HG03432 (cell line): ENCODE data around the gene SMYD1.
"Not testable (repeated sequence)": the region's sequence is repeated elsewhere in the genome, so short reads cannot be mapped to it uniquely, and the experiment has no call there.

Experiments used
- ATAC-seq: cut with Tn5 transposase; IDR thresholded peaks from one replicate; pipeline ENCODE4 v1.9.1; 2021; ENCODE audit warnings: mild to moderate bottlenecking, moderate library complexity; ENCODE audit not compliant: unreplicated experiment

Gene SMYD1

DNA sequence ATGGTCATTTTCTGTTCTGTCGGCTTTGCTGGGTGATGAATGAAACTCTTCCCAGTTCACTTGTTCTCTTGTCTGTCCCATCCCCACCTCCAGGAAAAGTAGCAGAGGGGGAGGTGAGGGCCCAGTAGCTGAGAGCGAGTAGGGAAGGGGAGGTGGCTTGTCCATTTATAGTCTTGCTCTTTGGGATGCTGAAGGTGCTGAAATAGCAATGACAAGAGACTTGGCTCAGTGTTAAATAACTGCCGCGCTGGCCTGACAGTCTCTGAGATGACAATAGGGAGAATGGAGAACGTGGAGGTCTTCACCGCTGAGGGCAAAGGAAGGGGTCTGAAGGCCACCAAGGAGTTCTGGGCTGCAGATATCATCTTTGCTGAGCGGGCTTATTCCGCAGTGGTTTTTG lies at the start of gene SMYD1:
TSS of gene SMYD1 (plus strand) at position 228 of the 400 bp plus-strand sequence. CDS start at position 268, 40 bp downstream.
- no peak for ATAC-seq

DNA sequence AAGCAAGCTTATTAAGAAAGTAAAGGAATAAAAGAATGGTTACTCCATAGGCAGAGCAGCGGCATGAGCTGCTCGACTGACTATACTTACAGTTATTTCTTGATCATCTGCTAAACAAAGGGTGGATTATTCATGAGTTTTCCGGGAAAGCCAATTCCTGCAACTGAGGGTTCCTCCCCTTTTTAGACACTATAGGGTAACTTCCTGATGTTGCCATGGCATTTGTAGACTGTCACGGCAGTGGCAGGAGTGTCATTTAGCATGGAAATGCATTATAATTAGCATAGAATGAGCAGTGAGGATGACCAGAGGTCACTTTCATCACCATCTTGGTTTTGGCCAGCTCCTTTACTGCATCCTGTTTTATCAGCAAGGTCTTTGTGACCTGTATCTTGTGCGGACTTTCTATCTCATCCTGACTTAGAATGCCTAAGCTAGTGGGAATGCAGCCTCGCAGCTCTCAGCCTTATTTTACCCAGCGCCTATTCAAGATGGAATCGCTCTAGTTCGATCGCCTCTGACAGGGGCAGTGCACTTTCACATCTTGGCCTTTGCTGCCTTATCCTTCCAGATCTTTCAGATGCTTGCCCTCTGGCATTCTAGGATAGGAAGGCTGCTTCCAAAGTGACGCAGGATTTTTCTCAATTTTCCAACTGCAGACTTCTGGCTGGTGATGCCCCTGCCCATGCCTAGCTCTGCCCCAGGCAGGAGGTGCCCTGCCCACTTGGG lies 49.4 kb upstream of the SMYD1 start:
- not testable (repeated sequence) for ATAC-seq

DNA sequence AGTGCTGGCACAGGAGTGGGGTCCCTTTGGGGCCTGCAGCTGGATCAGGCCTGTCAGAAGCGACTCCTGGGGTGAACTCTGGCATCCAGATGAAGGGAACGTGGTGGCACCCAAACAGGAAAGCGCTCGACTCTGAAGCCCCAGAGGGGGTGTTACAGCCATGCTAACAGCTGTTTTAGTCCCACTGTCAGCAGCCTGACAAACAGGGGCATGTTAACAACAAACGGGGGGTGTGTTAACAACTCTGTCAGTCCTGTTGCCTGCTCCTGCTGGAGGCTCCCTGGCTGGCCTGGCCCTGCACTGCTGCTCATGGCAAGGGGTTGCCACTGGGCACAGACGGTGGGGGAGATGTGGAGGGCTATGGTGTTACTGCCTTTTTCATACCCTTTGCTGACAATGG lies 48.7 kb upstream of the SMYD1 start:
- ATAC-seq, result no peak

GRCh38 chr2:88019985-88020384 lies 47.6 kb upstream of the SMYD1 start:
- no peak for ATAC-seq

- no peak for ATAC-seq
These were observed 45.0 kb upstream of the SMYD1 start for GRCh38 chr2:88022669-88022921.

DNA sequence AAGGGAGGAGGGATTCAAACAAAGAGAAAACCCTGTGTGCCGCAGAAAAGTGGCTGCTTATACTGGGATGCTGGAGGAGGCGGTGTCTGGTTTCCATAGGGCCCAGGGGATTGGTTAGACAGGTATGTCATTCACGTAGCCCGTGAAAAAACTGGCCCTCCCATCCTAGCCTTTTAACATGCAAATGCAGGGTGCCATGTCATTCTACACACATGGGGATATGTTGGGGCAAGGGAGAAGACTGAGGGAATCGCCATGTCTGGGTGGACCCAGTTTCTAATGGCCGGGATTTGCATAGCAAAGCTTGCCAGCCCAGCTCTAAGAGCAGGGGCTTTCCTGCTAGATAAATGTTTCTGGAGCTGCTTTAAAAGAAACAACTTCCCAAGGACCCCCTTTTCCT lies 43.1 kb upstream of the SMYD1 start:
- ATAC-seq, result no peak

GRCh38 chr2:88027697-88028389 lies 39.8 kb upstream of the SMYD1 start:
- ATAC-seq, result no peak

- no peak for ATAC-seq
These were observed 38.7 kb upstream of the SMYD1 start for GRCh38 chr2:88028931-88029330.

- ATAC-seq, result no peak
These were observed 35.4 kb upstream of the SMYD1 start for GRCh38 chr2:88032070-88032702.

- ATAC-seq, result no peak
These were observed 31.4 kb upstream of the SMYD1 start for GRCh38 chr2:88036182-88036581.

- ATAC-seq, result no peak
These were observed 31.0 kb upstream of the SMYD1 start for GRCh38 chr2:88036606-88037005.

GRCh38 chr2:88038263-88039105 lies 29.1 kb upstream of the SMYD1 start:
- no peak for ATAC-seq

- no peak for ATAC-seq
These were observed 25.1 kb upstream of the SMYD1 start for GRCh38 chr2:88042476-88042875.

DNA sequence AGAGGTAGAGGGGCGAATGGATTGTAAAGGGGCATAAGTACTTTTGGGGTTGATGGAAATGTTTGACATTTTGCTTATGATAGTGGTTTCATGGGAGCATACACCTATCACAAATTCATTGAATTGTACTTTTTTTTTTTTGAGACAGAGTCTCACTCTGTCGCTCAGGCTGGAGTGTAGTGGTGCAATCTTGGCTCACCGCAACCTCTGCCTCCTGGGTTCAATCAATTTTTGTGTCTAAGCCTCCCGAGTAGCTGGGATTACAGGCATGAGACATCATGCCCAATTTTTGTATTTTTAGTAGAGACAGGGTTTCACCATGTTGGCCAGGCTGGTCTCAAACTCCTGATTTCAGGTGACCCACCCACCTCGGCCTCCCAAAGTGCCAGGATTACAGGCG lies 22.1 kb upstream of the SMYD1 start:
- not testable (repeated sequence) for ATAC-seq

DNA sequence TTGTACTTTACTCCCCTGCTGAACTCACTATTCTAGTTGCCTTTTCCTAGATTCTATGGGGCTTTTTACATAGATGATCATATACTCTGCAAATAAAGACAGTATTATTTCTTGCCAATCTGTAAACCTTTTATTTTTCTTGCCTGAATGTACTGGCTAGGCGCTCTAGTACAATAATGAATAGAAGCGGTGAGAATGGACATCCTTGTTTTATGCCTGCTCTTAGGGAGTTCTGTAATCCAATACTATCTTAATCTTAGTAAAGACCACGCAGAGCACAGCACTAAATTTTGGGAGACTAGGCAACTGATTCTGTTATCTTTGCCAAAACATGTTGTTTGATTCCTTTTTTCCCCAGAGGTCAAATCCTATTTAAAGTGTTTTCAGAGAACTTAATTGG lies 19.1 kb upstream of the SMYD1 start:
- ATAC-seq, result no peak

- ATAC-seq, result peak; percentile 39
These were observed 18.0 kb upstream of the SMYD1 start for GRCh38 chr2:88049622-88050021.

DNA sequence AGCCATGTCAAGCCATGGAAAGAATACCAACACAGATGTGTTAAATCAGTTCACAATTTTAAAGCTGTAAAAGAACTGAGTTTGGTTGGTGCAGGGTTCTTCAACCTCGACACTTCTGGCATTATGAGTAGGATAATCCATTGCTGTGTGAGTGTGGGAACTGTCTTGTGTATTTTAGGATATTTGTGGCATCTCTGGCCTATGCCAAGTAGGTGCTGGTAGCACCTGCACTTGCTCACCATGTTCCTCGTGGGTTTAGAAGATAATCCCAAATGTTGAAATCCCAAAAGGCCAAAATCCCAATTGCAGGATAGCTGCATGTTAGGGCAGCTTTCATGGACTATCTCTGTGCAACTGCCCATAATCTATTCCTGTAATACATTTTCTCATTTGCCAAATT lies 15.8 kb upstream of the SMYD1 start:
- ATAC-seq, result no peak

GRCh38 chr2:88053296-88053695 lies 14.3 kb upstream of the SMYD1 start:
- ATAC-seq, result no peak

DNA sequence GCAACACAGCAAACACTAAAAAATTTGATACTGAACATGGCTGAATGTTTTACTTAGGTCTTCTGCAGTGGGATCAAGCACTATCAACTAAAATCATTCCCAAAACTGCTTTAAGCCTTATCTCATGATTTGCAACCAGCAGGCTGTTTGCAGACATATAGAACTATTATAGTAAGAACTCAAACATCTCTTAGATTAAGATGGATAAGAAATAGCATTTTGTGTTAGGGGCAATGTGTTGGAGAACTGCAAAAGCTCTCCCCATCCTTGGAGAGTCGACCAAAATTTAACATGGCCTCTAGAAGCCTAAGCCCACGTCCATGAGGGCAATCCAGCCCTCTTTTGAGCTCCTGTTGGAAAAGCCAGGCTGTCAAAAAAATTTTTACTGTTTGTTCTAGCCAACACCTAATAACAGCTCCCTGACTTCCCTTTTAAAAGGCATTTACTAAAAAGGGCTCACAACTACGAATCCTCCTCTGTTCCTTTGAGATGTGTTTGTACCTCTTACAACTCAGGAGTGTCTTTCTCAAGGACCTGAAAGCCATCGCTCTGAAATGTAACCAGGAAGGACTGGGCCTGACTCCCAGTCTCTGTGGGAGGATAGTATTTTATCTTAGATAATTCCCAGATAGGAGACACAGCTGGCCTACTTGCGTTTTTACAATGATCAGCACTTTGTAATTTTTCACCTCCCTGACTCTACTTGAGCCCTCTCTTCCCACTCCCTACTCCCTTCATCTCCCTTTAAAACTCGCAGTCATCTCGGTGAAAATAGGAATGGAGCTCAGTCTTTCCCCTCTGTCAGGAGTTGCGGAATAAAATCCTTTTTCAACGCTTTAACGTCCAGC lies 13.5 kb upstream of the SMYD1 start:
- no peak for ATAC-seq

- no peak for ATAC-seq
These were observed 12.7 kb upstream of the SMYD1 start for GRCh38 chr2:88054782-88055370.
